ENCODE data around the gene GABRG3.

GABRG3 gene

GRCh38 chr15:26970712-26971210, at the start of gene GABRG3:
GABRG3 (plus strand) TSS chr15:26971181.
- DNase-seq (ENCODE audit: low read depth), result no peak

DNA sequence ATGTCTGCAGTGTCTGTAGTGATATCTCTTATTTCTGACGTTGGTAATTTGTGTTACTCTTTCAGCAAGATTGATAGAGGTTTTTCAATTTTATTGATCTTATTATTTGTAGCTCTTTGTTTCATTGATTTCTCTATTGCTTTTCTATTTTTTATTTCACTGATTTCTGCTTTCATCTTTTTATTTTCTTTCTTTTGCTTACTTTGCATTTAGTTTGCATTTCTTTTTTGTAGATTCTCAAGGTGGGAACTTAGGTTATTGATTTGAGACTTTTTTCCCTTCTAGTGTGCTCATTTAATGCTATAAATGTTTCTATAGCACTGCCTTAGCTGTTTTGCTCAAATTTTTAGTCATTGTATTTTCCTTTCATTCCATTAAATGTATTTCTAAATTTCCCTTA, 49.5 kb upstream of the GABRG3 start:
- DNase-seq (ENCODE audit: low read depth), result no peak

GRCh38 chr15:26926081-26926480, 44.9 kb upstream of the GABRG3 start:
- no peak for DNase-seq (ENCODE audit: low read depth)

GRCh38 chr15:26928051-26928450, 42.9 kb upstream of the GABRG3 start:
- DNase-seq (ENCODE audit: low read depth), result no peak

GRCh38 chr15:26929588-26929987, 41.4 kb upstream of the GABRG3 start:
- DNase-seq (ENCODE audit: low read depth), result no peak

DNA sequence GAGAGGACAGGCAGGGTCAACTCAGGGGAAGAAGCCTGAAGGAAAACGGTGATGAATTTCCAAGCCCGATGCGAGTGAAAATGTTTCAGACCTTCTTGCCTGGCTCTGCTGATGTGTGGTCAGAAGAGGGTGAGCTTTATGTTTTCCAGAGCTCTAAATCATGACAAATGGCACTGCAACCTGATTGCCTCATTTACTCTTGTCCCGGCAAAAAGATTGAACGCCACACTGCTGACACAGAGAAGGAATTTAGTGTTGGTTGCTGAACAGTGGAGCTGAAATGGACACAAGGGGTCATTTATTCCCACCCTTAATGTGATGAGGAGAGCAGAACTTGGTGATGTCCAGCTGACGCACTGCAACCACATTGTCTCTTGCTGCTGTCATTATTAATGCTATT, 36.1 kb upstream of the GABRG3 start:
- DNase-seq (ENCODE audit: low read depth), result no peak

GRCh38 chr15:26935322-26935721, 35.7 kb upstream of the GABRG3 start:
- DNase-seq (ENCODE audit: low read depth), result no peak

DNA sequence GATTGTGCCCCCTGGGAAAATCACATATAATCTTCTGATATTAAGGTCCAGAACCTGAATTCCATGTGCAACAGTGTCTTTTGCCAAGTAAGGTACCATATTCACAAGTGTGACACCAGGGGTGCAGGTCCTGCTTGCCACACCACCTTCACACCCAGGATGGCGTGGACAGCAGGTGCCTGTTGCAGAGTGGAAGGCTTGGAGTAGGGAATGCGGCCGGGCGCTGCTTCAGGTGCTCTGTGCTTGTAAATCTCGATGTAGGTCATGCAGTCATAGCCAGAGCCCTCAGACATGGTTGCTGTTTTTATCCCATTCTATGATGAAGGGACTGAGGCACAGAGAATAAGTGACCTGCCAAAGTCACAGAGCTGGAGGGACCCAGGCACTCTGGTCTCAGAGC, 34.5 kb upstream of the GABRG3 start:
- DNase-seq (ENCODE audit: low read depth), result no peak

DNA sequence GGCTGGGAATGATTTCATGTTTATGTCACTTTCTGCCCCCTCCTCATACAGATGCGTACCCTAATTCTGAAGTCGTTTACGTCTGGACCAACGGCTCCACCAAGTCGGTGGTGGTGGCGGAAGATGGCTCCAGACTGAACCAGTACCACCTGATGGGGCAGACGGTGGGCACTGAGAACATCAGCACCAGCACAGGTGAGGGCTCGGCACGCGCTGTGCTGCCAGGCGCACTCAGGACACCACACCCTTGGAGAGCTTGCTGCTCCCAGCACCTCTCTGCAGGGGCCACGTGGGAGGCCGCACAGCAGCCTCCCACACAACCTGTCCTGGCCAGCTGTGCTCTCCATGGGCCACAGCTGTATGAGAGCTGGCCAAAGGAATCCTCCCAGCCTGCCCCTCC, 33.8 kb upstream of the GABRG3 start:
- DNase-seq (ENCODE audit: low read depth), result no peak

DNA sequence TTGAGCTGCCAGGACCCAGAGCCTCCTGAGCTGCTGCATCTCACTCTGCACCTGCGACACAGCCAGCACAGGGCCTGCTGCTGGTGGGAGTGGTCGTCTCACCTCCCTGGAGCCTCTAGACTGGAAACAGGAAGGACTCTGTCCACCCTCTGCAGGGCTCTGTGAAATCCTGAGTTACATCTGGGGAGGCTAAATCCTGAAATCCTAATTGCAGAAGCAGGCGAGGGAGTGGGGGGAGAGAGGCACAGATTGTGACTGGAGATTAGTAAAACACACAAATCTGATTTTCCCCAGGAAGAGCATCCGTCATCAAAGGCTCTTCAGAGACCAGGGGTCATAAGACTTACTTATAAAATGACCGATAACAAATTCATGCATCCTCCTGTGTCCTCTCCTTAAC, 31.6 kb upstream of the GABRG3 start:
- DNase-seq (ENCODE audit: low read depth), result no peak

DNA sequence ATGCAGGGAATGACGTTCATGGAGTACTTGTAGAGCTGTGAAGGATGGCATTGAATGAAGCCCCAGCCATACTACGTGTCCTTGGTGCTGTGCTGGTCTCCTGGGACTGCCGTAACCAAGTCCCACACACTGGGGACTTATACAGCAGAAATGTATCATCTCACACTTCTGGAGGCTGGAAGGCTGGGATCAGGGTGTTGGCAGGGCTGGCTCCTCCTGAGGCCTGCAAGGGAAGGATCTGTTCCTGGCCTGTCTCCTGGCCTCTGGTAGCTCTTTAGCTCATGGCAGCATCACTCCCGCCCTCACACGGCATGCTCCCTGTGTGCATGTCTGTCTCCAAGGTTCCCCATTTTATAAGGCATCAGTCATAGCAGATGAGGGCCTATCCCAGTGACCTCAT, 29.5 kb upstream of the GABRG3 start:
- no peak for DNase-seq (ENCODE audit: low read depth)

- no peak for DNase-seq (ENCODE audit: low read depth)
These were observed 27.1 kb upstream of the GABRG3 start for GRCh38 chr15:26943866-26944265.

GRCh38 chr15:26945046-26945445, 25.9 kb upstream of the GABRG3 start:
- DNase-seq (ENCODE audit: low read depth), result no peak

- no peak for DNase-seq (ENCODE audit: low read depth)
These were observed 21.0 kb upstream of the GABRG3 start for GRCh38 chr15:26950001-26950400.

GRCh38 chr15:26954403-26954802, 16.6 kb upstream of the GABRG3 start:
- no peak for DNase-seq (ENCODE audit: low read depth)

GRCh38 chr15:26967719-26968269, 3.2 kb upstream of the GABRG3 start:
- no peak for DNase-seq (ENCODE audit: low read depth)

GRCh38 chr15:26968806-26969205, 2.2 kb upstream of the GABRG3 start:
- DNase-seq (ENCODE audit: low read depth), result no peak

GRCh38 chr15:26971271-26972018, 464 bp downstream of the GABRG3 start:
- no peak for DNase-seq (ENCODE audit: low read depth)

GRCh38 chr15:26972636-26973035, 1.7 kb downstream of the GABRG3 start:
- DNase-seq (ENCODE audit: low read depth), result no peak

DNA sequence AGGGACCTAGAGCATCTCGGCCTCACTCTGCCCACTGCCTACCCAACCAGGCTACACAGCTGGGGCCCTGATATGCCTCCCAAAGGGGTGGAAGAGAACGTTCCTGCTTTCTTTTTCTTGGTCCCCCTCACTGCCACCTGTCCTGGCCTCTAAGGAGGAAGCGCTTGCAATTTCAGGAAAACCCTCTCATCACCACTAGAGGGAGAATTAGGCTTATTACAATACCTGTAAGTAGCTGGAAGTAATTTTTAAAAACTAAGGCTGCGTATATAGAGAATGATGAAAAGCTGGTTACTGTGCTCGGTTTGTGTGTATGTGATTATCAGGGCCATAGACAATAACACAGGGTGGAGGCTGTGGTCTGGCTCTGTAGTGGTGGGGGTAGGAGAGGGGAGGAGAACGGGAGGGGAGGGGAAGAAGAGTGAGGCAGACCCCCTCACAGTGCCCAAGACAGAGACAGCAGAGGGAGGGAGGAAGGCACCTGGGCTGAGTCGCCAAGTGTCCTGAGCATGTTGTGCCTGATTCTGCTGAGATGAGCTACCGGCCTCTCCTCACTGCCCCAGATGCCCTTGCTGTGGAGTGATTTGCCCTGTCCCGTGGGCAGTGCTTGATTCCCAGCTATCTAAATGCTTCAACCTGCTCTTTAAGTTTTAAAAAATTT, 3.3 kb downstream of the GABRG3 start:
- no peak for DNase-seq (ENCODE audit: low read depth)

DNA sequence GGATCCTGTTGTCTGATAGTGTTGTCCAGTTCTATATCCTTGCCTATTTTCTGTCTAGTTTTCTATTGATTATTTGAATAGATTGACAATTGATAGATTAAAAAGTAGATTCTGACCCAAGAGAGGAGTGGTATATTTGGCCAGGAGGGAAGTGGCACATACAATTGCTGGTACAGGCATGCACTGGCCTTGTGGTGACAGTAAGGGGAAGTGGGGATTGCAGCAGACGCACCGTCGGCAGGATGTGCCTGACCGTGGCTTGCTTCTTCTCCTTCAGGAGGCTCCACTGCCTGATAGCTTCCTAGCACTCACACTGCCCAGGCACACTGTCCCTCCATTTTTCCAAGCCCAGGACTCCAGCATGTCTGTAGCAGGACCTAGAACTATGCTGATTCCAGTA, 10.5 kb downstream of the GABRG3 start:
- DNase-seq (ENCODE audit: low read depth), result no peak

- DNase-seq (ENCODE audit: low read depth), result no peak
These were observed 12.8 kb downstream of the GABRG3 start for GRCh38 chr15:26983822-26984221.

DNA sequence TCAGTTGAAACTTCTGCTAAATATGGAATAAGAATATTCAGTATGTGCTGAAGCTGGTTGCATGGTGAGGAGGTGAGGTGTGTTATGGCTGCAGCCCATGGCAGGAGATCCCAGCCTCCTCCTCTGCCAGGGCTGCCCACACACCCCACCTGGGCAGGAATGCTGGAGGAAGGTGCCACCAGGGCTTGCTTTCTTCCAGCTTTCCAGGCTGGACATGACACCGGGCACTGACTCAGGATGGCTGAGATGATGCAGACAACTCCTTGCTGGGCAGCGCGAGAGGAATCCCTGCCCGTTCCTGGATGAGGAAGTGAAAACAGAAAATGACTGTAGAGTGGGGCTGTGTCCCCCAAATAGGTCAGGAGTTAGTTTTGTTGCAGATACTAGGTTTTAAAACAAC, 14.1 kb downstream of the GABRG3 start:
- DNase-seq (ENCODE audit: low read depth), result no peak
